PFSK-1 (cell line): ENCODE data around the gene SLC30A9.

ENCODE experiments used
- FOXP2 ChIP-seq: optimal IDR thresholded peaks from 2 replicates; pipeline ENCODE3; 2011; ENCODE audit warnings: borderline replicate concordance, control low read depth, inconsistent platforms; ENCODE audit not compliant: insufficient read depth; ENCODE audit errors: extremely low read length, extremely low read depth
- POLR2AphosphoS5 ChIP-seq: IDR thresholded peaks from 2 replicates; pipeline ENCODE4 v1.6.1; 2012; ENCODE audit warnings: low read depth, mild to moderate bottlenecking, control low read depth, low read length, moderate library complexity
- REST ChIP-seq, 2 experiments: IDR thresholded peaks; 2 replicates each; pipeline versions ENCODE4 v1.6.1 to v1.8.0; 2011 to 2012; ENCODE audit warnings: low read depth in 2 of 2, low read length in 2 of 2, control low read depth in 1 of 2, inconsistent platforms in 1 of 2, mild to moderate bottlenecking in 1 of 2, moderate library complexity in 1 of 2; ENCODE audit not compliant: insufficient read depth in 1 of 2
- SIN3A ChIP-seq: IDR thresholded peaks from 2 replicates; pipeline ENCODE4 v1.6.1; 2012; ENCODE audit warnings: mild to moderate bottlenecking, low read length, moderate library complexity, borderline replicate concordance; ENCODE audit not compliant: insufficient read depth
- TAF1 ChIP-seq: IDR thresholded peaks from 2 replicates; pipeline ENCODE4 v1.6.1; 2012; ENCODE audit warnings: low read length, control low read depth, borderline replicate concordance; ENCODE audit not compliant: insufficient read depth

The SLC30A9 gene

GRCh38 chr4:42018451-42018850 lies 28.1 kb downstream of the SLC30A9 start:
- TF ChIP-seq SIN3A = no peak
- no peak for TF ChIP-seq FOXP2
- no peak for TF ChIP-seq TAF1
- no peak for TF ChIP-seq REST (IDR thresholded peaks at IDR 0.05; ENCODE audit: insufficient read depth in 1 of 2, low read depth in 2 of 2, low read length in 2 of 2)
- no peak for TF ChIP-seq POLR2AphosphoS5

DNA sequence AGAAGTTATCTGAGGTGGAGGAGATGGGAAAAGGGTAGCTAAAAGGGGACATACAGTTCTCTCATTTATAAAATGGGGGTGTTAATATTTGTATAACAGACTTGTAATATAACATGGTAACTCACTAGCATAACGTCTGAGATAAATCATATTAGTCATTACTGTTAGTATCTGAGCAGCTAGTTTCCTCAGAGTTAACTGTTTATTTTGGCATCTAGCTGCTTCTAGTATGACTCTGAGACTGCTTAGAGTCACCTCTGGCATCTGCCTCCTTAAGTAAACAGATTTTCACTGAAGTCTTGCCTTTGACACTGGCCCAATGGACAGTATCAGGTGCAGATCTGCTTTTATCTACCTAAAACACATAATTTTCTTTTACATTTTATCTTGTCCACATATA lies 58.1 kb downstream of the SLC30A9 start:
- TF ChIP-seq REST (IDR thresholded peaks at IDR 0.05; ENCODE audit: insufficient read depth in 1 of 2, low read depth in 2 of 2, low read length in 2 of 2) (no peak), TAF1 (no peak), FOXP2 (no peak), SIN3A (no peak), POLR2AphosphoS5 (no peak)

GRCh38 chr4:42050516-42051249 lies 60.4 kb downstream of the SLC30A9 start:
- TF ChIP-seq SIN3A (no peak), FOXP2 (no peak), REST (IDR thresholded peaks at IDR 0.05; ENCODE audit: insufficient read depth in 1 of 2, low read depth in 2 of 2, low read length in 2 of 2) (no peak), POLR2AphosphoS5 (no peak), TAF1 (no peak)

- TF ChIP-seq FOXP2 = no peak
- no peak for TF ChIP-seq TAF1
- no peak for TF ChIP-seq POLR2AphosphoS5
- TF ChIP-seq SIN3A = no peak
- no peak for TF ChIP-seq REST (IDR thresholded peaks at IDR 0.05; ENCODE audit: insufficient read depth in 1 of 2, low read depth in 2 of 2, low read length in 2 of 2)
Measured at GRCh38 chr4:42066402-42066801, 76.1 kb downstream of the SLC30A9 start.

- TF ChIP-seq POLR2AphosphoS5 (no peak), SIN3A (no peak), FOXP2 (no peak), REST (IDR thresholded peaks at IDR 0.05; ENCODE audit: insufficient read depth in 1 of 2, low read depth in 2 of 2, low read length in 2 of 2) (no peak), TAF1 (no peak)
Measured at GRCh38 chr4:42067264-42067663, 76.9 kb downstream of the SLC30A9 start.
